NK-92 treated with Interleukin-12 subunit alpha and Interleukin-12 subunit beta, amount 100 ng/mL, for 24 hours (cell line): ENCODE data around the gene ANKMY1.
"Not testable (repeated sequence)": the region's sequence is repeated elsewhere in the genome, so short reads cannot be mapped to it uniquely, and the experiment has no call there.

Experiments
- DNase-seq: peaks from one replicate; lab custom pipeline; 2025; lab: John Stamatoyannopoulos, UW

Gene ANKMY1

GRCh38 chr2:240568678-240569522, 11.1 kb upstream of the ANKMY1 start:
- no peak for DNase-seq

GRCh38 chr2:240567872-240568677, 10.3 kb upstream of the ANKMY1 start, which contains the start of gene RNPEPL1:
Gene RNPEPL1, plus strand, starts transcription at chr2:240568484. Its CDS starts 103 bp downstream, at chr2:240568587.
- DNase-seq, result peak; percentile 53

GRCh38 chr2:240567137-240567871, 9.5 kb upstream of the ANKMY1 start:
- no peak for DNase-seq

GRCh38 chr2:240566203-240567136, 8.7 kb upstream of the ANKMY1 start:
- DNase-seq, result peak; percentile 94

- DNase-seq, result peak; percentile 97
Measured at GRCh38 chr2:240565333-240566202, 7.8 kb upstream of the ANKMY1 start.

- peak; percentile 38 for DNase-seq
Measured at GRCh38 chr2:240564561-240565332, 7.0 kb upstream of the ANKMY1 start.

GRCh38 chr2:240563951-240564560, 6.3 kb upstream of the ANKMY1 start:
- DNase-seq, result no peak

- not testable (repeated sequence) for DNase-seq
Measured at GRCh38 chr2:240563231-240563630, 5.4 kb upstream of the ANKMY1 start.

- no peak for DNase-seq
Measured at GRCh38 chr2:240561325-240561971, 3.7 kb upstream of the ANKMY1 start.

- peak; percentile 99 for DNase-seq
Measured at GRCh38 chr2:240560480-240561324, 2.9 kb upstream of the ANKMY1 start.

GRCh38 chr2:240560084-240560479, 2.3 kb upstream of the ANKMY1 start, which contains the start of gene DUSP28:
Gene DUSP28, plus strand, starts transcription at chr2:240560357. Its CDS starts 328 bp downstream, at chr2:240560685.
- peak; percentile 86 for DNase-seq

GRCh38 chr2:240559286-240559685, 1.5 kb upstream of the ANKMY1 start:
- no peak for DNase-seq

- no peak for DNase-seq
Measured at GRCh38 chr2:240558236-240558761, 511 bp upstream of the ANKMY1 start.

GRCh38 chr2:240557101-240557751, 562 bp downstream of the ANKMY1 start:
- no peak for DNase-seq

- peak; percentile 33 for DNase-seq
Measured at GRCh38 chr2:240556553-240557100, 1.2 kb downstream of the ANKMY1 start.
